Endodermal cell (in vitro differentiated cells): ENCODE measurements around the gene MRTO4. TPM values are rescaled to one million over a fixed set of nuclear protein-coding genes. Genes with fewer than 3 reads are reported as not detected.

ENCODE experiments used
- DNase-seq: peaks from one replicate; pipeline ENCODE4 v3.0.0-alpha.2; 2017
- H3K27ac ChIP-seq: 2 replicates; pipeline ENCODE4 v1.5.1; 2013; ENCODE audit warnings: mild to moderate bottlenecking, low read depth, low read length, moderate library complexity
- H3K27me3 ChIP-seq: 2 replicates; pipeline ENCODE4 v1.6.1; 2013; ENCODE audit warnings: mild to moderate bottlenecking, low read length, moderate library complexity; ENCODE audit not compliant: insufficient read depth, control insufficient read depth, poor library complexity, severe bottlenecking
- H3K36me3 ChIP-seq: 2 replicates; pipeline ENCODE4 v1.7.0; 2013; ENCODE audit warnings: mild to moderate bottlenecking, low read length, moderate library complexity; ENCODE audit not compliant: control insufficient read depth, insufficient read depth
- H3K4me1 ChIP-seq: one replicate; pipeline ENCODE4 v1.7.0; 2013; ENCODE audit warnings: low read length; ENCODE audit not compliant: control insufficient read depth, insufficient read depth
- H3K4me3 ChIP-seq: 2 replicates; pipeline ENCODE4 v1.5.1; 2013; ENCODE audit warnings: mild to moderate bottlenecking, low read length, moderate library complexity
- H3K9ac ChIP-seq: 2 replicates; pipeline ENCODE4 v1.6.1; 2013; ENCODE audit warnings: mild to moderate bottlenecking, low read length, moderate library complexity; ENCODE audit not compliant: poor library complexity, severe bottlenecking; ENCODE audit errors: extremely low read depth
- H3K9me3 ChIP-seq: 2 replicates; pipeline ENCODE4 v1.6.1; 2013; ENCODE audit warnings: mild to moderate bottlenecking, low read length, moderate library complexity; ENCODE audit not compliant: control insufficient read depth
- H3K27ac Mint-ChIP-seq: 2 replicates; pipeline ENCODE4 v1.8.0; 2020; ENCODE audit warnings: mixed read lengths
- H3K27me3 Mint-ChIP-seq: 2 replicates; pipeline ENCODE4 v1.8.0; 2021; ENCODE audit warnings: mild to moderate bottlenecking, mixed read lengths; ENCODE audit not compliant: insufficient read depth
- H3K36me3 Mint-ChIP-seq: 2 replicates; pipeline ENCODE4 v1.8.0; 2020; ENCODE audit warnings: low read depth, mixed read lengths
- H3K4me1 Mint-ChIP-seq: 2 replicates; pipeline ENCODE4 v1.8.0; 2020; ENCODE audit warnings: mixed read lengths
- H3K4me3 Mint-ChIP-seq: 2 replicates; pipeline ENCODE4 v1.8.0; 2020; ENCODE audit warnings: mild to moderate bottlenecking, moderate library complexity, mixed read lengths
- H3K9me3 Mint-ChIP-seq: 2 replicates; pipeline ENCODE4 v1.8.0; 2020; ENCODE audit warnings: mild to moderate bottlenecking, mixed read lengths
- CTCF ChIP-seq: fragments of 200-600 bp; sonication (generic); conservative IDR thresholded peaks from 2 replicates; pipeline ENCODE4 v1.5.0; 2021; ENCODE audit warnings: antibody characterized with exemption, mild to moderate bottlenecking
- WGBS, 2 experiments: methylation state at CpG; one replicate each; pipeline versions ENCODE4 v1.1.5 to v1.1.7; 2013; ENCODE audit warnings: missing lambda C conversion rate in 2 of 2, mixed read lengths in 1 of 2; ENCODE audit not compliant: insufficient coverage in 1 of 2, insufficient read length in 1 of 2; 5-methylcytosine and 5-hydroxymethylcytosine counted together
- total RNA-seq, 2 donors: library from RNA; stranded (reverse); fragmentation: NEBNext Ultra II Directional in 1 of 2; extraction: Animal tissue kit (Norgen Biotek cat#: 25700) in 1 of 2; gene quantifications; 2 replicates in 1 of 2; 3 replicates in 1 of 2; pipeline ENCODE4 v1.2.1, GENCODE V29; 2021

MRTO4 gene
- total RNA-seq, 2 donors from 2014 or later = 37.7 to 44.5 TPM

GRCh38 chr1:19309123-19309813 is 57.7 kb downstream of the MRTO4 start:
- Mint-ChIP-seq H3K27ac (no peak overlapping the region), H3K36me3 (peaks cover 38% of the 10 kb centered on the region), H3K9me3 (no peaks in the 10 kb centered on the region), H3K4me3 (no peak overlapping the region), H3K4me1 (peaks cover 15% of the 10 kb centered on the region), H3K27me3 (no peaks in the 10 kb centered on the region)
- Histone ChIP-seq H3K4me3 (no peak overlapping the region), H3K9me3 (no peaks in the 10 kb centered on the region), H3K27me3 (no peaks in the 10 kb centered on the region), H3K4me1 (peaks cover 3% of the 10 kb centered on the region), H3K9ac (no peak overlapping the region), H3K27ac (no peak overlapping the region), H3K36me3 (peaks cover 43% of the 10 kb centered on the region)
- 94 to 100% methylated on average over 1 to 6 of the region's 6 CpGs for WGBS, 2 experiments
- DNase-seq = no peak
- TF ChIP-seq CTCF = no peak

Other genes with a start within 250 kb of the MRTO4 start
- 100 to 1,000 TPM; 148 to 151 TPM for gene UBR4, start 41.5 kb upstream of the MRTO4 start, total RNA-seq
- 10 to 100 TPM; 59.0 to 67.5 TPM for gene EMC1, start 281 bp upstream of the MRTO4 start, total RNA-seq
- 1 to 10 TPM in 1 of 2 donors, under 1 TPM in 1; 0.92 to 2.0 TPM for gene AKR7A3, start 37.0 kb downstream of the MRTO4 start, total RNA-seq
- 10 to 100 TPM; 47.8 to 66.1 TPM for gene AKR7A2, start 60.3 kb downstream of the MRTO4 start, total RNA-seq
- 10 to 100 TPM; 20.8 to 22.6 TPM for gene SLC66A1, start 60.5 kb downstream of the MRTO4 start, total RNA-seq
- 100 to 1,000 TPM; 334 to 362 TPM for gene CAPZB, start 233.7 kb downstream of the MRTO4 start, total RNA-seq